RWPE2 (cell line): ENCODE results near the gene ZHX3.

Experiments
- ATAC-seq: fragments of 200-7000 bp; cut with Tn5 transposase; 3 replicates; pipeline ENCODE4 v1.9.1; 2021; ENCODE audit warnings: low read depth
- DNase-seq: peaks from one replicate; pipeline ENCODE4 v3.0.0-alpha.2; 2020; ENCODE audit warnings: low spot score
- H3K27ac ChIP-seq: fragments of 450-650 bp; 2 replicates; pipeline ENCODE4 v1.5.1; 2017; ENCODE audit warnings: mild to moderate bottlenecking; ENCODE audit not compliant: poor library complexity, severe bottlenecking
- H3K27me3 ChIP-seq: fragments of 250-450 bp; sonication (Bioruptor Pico); 2 replicates; pipeline ENCODE4 v1.5.1; 2021; ENCODE audit warnings: mild to moderate bottlenecking, moderate library complexity; ENCODE audit not compliant: insufficient read depth, poor library complexity, severe bottlenecking
- H3K36me3 ChIP-seq: fragments of 250-450 bp; sonication (Bioruptor Pico); 2 replicates; pipeline ENCODE4 v1.5.1; 2020; ENCODE audit warnings: low read depth, mild to moderate bottlenecking, moderate library complexity
- H3K4me1 ChIP-seq: fragments of 250-450 bp; sonication (Bioruptor Pico); 2 replicates; pipeline ENCODE4 v1.5.1; 2021; ENCODE audit warnings: mild to moderate bottlenecking, moderate library complexity; ENCODE audit not compliant: insufficient read depth, poor library complexity, severe bottlenecking
- H3K4me3 ChIP-seq: fragments of 250-450 bp; sonication (Bioruptor Pico); 2 replicates; pipeline ENCODE4 v1.5.1; 2021; ENCODE audit warnings: mild to moderate bottlenecking, moderate library complexity; ENCODE audit not compliant: severe bottlenecking
- H3K9me3 ChIP-seq: fragments of 250-450 bp; sonication (Bioruptor Pico); 2 replicates; pipeline ENCODE4 v1.5.1; 2021; ENCODE audit warnings: mild to moderate bottlenecking, moderate library complexity; ENCODE audit not compliant: severe bottlenecking
- CTCF ChIP-seq: fragments of 450-650 bp; IDR thresholded peaks from one replicate; pipeline ENCODE4 v1.5.1; 2017; ENCODE audit warnings: mild to moderate bottlenecking, moderate library complexity; ENCODE audit not compliant: poor library complexity, severe bottlenecking

Gene ZHX3

DNA sequence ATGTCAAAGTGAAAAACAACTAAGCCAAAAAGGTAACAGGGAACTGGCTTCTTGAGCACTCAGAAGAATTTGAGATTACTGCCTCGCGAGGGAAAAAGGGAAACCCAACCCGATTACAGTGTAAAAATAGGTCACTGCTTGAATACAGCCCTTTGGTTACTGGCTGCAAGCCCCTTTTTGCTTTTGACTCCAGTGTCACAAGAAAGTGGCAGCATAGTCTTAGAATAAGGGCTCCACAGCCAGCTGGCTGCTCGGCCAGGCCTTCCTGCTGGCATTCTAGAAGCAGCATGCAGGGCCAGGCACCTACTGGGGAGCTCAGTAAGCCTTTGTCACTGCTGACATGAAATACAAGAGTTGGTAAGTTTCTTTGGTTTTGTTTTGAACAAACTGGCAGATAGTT is 83.0 kb downstream of the ZHX3 start:
- Histone ChIP-seq H3K36me3 (peaks cover 4% of the 10 kb centered on the region; the same call in 1 of the 2 replicates), H3K27ac (peak overlapping the region; percentile 77), H3K4me1 (peaks cover 27% of the 10 kb centered on the region), H3K4me3 (no peak overlapping the region), H3K27me3 (no peaks in the 10 kb centered on the region), H3K9me3 (no peaks in the 10 kb centered on the region)
- ATAC-seq (no peak), DNase-seq (no peak)
- no peak for TF ChIP-seq CTCF

GRCh38 chr20:41234041-41234440 is 83.5 kb downstream of the ZHX3 start:
- DNase-seq (no peak), ATAC-seq (no peak)
- Histone ChIP-seq H3K4me3 (no peak overlapping the region), H3K27ac (peak overlapping the region; percentile 77), H3K36me3 (peaks cover 4% of the 10 kb centered on the region; the same call in 1 of the 2 replicates), H3K27me3 (no peaks in the 10 kb centered on the region), H3K9me3 (no peaks in the 10 kb centered on the region), H3K4me1 (peaks cover 27% of the 10 kb centered on the region)
- TF ChIP-seq CTCF = no peak

DNA sequence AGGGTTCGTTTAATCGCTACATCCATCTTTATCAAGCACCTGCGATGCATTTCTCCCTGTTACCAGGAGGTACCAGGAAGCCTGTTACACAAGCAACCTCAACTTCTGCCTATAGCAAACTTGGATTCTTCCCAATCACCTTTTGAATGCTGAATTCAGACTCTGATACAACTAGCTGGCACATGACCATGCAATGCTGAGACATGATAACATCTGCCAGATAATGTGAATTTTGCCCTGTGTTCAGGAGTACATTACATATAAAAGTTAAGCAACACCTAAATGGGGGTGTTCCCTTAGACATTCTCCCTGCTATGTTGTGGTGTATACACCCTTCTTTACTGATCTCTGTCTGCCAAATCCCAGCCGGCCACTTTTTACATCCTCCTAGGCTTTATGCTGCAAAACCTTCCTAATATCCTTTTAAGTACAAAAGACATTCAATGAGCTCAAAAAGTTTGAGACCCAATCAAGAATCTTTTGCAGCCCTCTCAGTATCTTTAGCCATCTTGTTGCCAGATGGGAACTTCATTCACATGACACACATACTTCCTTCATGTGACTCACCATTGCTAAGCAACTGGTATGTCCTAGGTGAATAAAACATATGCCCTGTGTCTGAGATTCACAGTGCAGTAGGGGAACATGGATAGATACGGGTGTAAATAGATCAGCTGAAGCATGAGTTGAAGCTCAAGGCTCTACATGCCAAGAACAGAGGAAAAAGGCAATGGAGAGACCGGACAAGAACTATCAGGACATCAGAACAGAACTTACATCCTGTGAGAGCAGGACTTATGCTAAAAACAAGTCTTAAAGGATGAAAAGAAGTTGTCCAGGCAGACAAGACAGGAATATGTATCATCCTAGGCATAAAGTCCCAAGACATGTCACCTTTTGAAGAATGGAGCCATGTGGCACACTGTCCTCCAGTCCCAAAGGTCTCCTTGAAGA is 84.3 kb downstream of the ZHX3 start:
- Histone ChIP-seq H3K9me3 (no peaks in the 10 kb centered on the region), H3K4me3 (no peak overlapping the region), H3K4me1 (peaks cover 27% of the 10 kb centered on the region), H3K27ac (peak overlapping the region; percentile 77), H3K36me3 (peaks cover 4% of the 10 kb centered on the region; the same call in 1 of the 2 replicates), H3K27me3 (no peaks in the 10 kb centered on the region)
- no peak for TF ChIP-seq CTCF
- no peak for DNase-seq
- peak; percentile 84 for ATAC-seq

DNA sequence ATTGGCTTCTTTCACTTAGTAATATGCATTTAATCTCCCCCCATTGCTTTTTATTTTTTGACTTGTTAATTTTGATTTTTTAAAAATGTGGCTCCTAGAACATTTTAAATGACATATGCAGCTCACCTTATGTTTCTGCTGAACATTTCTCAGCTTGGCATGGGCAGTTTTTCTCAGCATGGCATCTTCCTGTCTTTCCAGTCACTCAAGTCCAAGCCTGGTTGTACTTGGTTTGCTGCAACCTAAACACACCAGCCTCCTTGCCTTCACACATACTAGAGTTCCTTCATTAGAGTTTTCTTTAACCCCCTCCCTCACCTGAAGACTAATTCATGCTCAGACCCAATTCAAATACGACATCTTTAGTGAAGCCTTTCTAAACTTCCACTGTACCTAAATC is 86.4 kb downstream of the ZHX3 start:
- Histone ChIP-seq H3K36me3 (0 out of 2 replicates have a peak, but pooled peaks cover 4% of the 10 kb centered on the region), H3K27ac (peak overlapping the region; percentile 77), H3K27me3 (no peaks in the 10 kb centered on the region), H3K4me3 (no peak overlapping the region), H3K9me3 (no peaks in the 10 kb centered on the region), H3K4me1 (peaks cover 27% of the 10 kb centered on the region)
- no peak for TF ChIP-seq CTCF
- DNase-seq = no peak
- no peak for ATAC-seq

DNA sequence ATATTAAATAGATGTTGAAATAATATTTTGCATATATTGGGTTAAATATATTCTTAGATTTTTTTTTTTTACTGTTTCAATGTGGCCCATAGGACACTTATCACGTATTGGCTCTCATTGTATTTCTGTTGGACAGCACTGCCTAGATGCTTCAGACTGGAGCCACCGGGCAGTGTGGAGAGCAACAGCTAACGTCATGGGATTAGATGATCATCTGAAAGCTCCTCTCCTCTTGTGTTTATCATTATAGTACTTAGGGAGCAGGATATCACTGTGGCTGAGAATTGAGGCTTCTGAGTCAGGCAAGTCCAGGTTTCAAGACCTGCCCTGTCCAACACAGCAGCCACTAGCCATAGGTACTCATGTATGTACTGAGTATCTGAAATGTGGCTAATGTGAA is 87.4 kb downstream of the ZHX3 start:
- Histone ChIP-seq H3K4me1 (peaks cover 27% of the 10 kb centered on the region), H3K9me3 (no peaks in the 10 kb centered on the region), H3K4me3 (no peak overlapping the region), H3K27ac (no peak overlapping the region), H3K27me3 (no peaks in the 10 kb centered on the region), H3K36me3 (0 out of 2 replicates have a peak, but pooled peaks cover 4% of the 10 kb centered on the region)
- DNase-seq (no peak), ATAC-seq (no peak)
- no peak for TF ChIP-seq CTCF
